Neural progenitor cell (in vitro differentiated cells): ENCODE measurements around the gene PTTG2. TPM values are rescaled to one million over a fixed set of nuclear protein-coding genes. Genes with fewer than 3 reads are reported as not detected.

Experiments used
- DNase-seq: peaks from one replicate; pipeline ENCODE4 v3.0.0-alpha.2; 2016; ENCODE audit warnings: low spot score
- H2AFZ ChIP-seq: fragments of 200-600 bp; sonication (generic); replicated peaks from 2 replicates; pipeline ENCODE4 v1.6.1; 2016; ENCODE audit warnings: antibody characterized with exemption
- H3F3A ChIP-seq: fragments of 200-600 bp; sonication (generic); 2 replicates; pipeline ENCODE4 v1.6.1; 2016; ENCODE audit warnings: antibody characterized with exemption, low read depth
- H3K27ac ChIP-seq: fragments of 200-600 bp; sonication (generic); 2 replicates; pipeline ENCODE4 v1.5.1; 2016; ENCODE audit warnings: mild to moderate bottlenecking
- H3K27me3 ChIP-seq: fragments of 200-600 bp; sonication (generic); 2 replicates; pipeline ENCODE4 v1.6.1; 2016; ENCODE audit warnings: mild to moderate bottlenecking, moderate library complexity
- H3K36me3 ChIP-seq: fragments of 200-600 bp; sonication (generic); 2 replicates; pipeline ENCODE4 v1.5.1; 2016
- H3K4me1 ChIP-seq: fragments of 200-600 bp; sonication (generic); 2 replicates; pipeline ENCODE4 v1.6.1; 2016; ENCODE audit warnings: mixed run types
- H3K4me2 ChIP-seq: fragments of 200-600 bp; sonication (generic); 2 replicates; pipeline ENCODE4 v1.6.1; 2016
- H3K4me3 ChIP-seq: fragments of 200-600 bp; sonication (generic); 2 replicates; pipeline ENCODE4 v1.5.1; 2016
- H3K79me2 ChIP-seq: fragments of 200-600 bp; sonication (generic); 2 replicates; pipeline ENCODE4 v1.6.1; 2016; ENCODE audit warnings: low read depth
- H3K9ac ChIP-seq: fragments of 200-600 bp; sonication (generic); 2 replicates; pipeline ENCODE4 v1.6.1; 2016
- H3K9me3 ChIP-seq: fragments of 200-600 bp; sonication (generic); 2 replicates; pipeline ENCODE4 v1.5.1; 2016; ENCODE audit warnings: low read depth
- H4K20me1 ChIP-seq: fragments of 200-600 bp; sonication (generic); 2 replicates; pipeline ENCODE4 v1.6.1; 2016; ENCODE audit warnings: low read depth
- H3K27ac Mint-ChIP-seq: 3 replicates; pipeline ENCODE4 v1.8.0; 2021; ENCODE audit warnings: mixed read lengths
- H3K27me3 Mint-ChIP-seq: 2 replicates; pipeline ENCODE4 v1.8.0; 2022; ENCODE audit warnings: low read depth, mild to moderate bottlenecking, inconsistent platforms, moderate library complexity, mixed read lengths; ENCODE audit not compliant: insufficient read depth
- H3K36me3 Mint-ChIP-seq: 3 replicates; pipeline ENCODE4 v1.8.0; 2021; ENCODE audit warnings: mixed read lengths
- H3K4me1 Mint-ChIP-seq: 3 replicates; pipeline ENCODE4 v1.8.0; 2021; ENCODE audit warnings: mixed read lengths
- H3K4me3 Mint-ChIP-seq: 3 replicates; pipeline ENCODE4 v1.8.0; 2021; ENCODE audit warnings: mild to moderate bottlenecking, moderate library complexity, mixed read lengths
- H3K9me3 Mint-ChIP-seq: 3 replicates; pipeline ENCODE4 v1.8.0; 2020; ENCODE audit warnings: mixed read lengths
- EZH2 ChIP-seq: fragments of 200-600 bp; sonication (generic); IDR thresholded peaks from 2 replicates; pipeline ENCODE4 v1.6.1; 2017; ENCODE audit warnings: antibody characterized with exemption, mild to moderate bottlenecking, moderate library complexity
- EZH2phosphoT487 ChIP-seq: fragments of 200-600 bp; sonication (generic); IDR thresholded peaks from 2 replicates; pipeline ENCODE4 v1.6.1; 2017; ENCODE audit warnings: antibody characterized with exemption
- total RNA-seq: library from RNA; depleted of rRNA; stranded (reverse); fragments of >200 nt; gene quantifications from 2 replicates; pipeline ENCODE4 v1.2.3, GENCODE V29; 2015; ENCODE audit warnings: low replicate concordance
- TF ChIP-seq, protein P1 (sequence below): fragments of 200-600 bp; sonication (generic); IDR thresholded peaks from 2 replicates; pipeline ENCODE4 v1.5.1; 2017; ENCODE audit warnings: antibody characterized with exemption, mild to moderate bottlenecking

The PTTG2 gene
- total RNA-seq, 1 donor from 2014 or later = not detected

DNA sequence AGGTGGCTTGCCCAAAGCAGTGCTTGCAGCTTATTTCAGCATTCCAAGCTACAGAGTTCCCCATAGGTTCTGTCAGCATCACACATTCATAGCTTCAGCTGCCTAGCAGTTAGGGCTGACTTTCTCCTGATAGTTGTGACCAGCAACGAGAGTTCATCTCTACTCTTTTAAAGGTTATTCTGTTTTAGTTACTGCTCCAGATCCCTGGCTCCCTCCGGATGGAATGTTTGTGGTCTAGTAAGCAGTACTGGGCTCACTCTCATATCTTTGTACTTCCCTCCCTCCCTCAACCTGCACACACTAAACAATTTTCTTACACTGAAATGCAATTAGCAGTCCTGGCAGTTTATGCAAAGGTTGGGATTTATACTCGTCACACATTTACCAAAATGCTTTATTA lies 43.9 kb downstream of the PTTG2 start:
- H3K4me2 ChIP-seq = peak overlapping the region; percentile 40
- no peak overlapping the region for H2AFZ ChIP-seq
- Mint-ChIP-seq H3K36me3 (no peaks in the 10 kb centered on the region), H3K27ac (no peak overlapping the region), H3K9me3 (no peaks in the 10 kb centered on the region), H3K27me3 (peaks cover 2% of the 10 kb centered on the region), H3K4me1 (peaks cover 38% of the 10 kb centered on the region), H3K4me3 (no peak overlapping the region)
- H3K9ac ChIP-seq = no peak overlapping the region
- peaks cover 54% of the 10 kb centered on the region for H3K4me1 ChIP-seq
- no peaks in the 10 kb centered on the region for H3K27me3 ChIP-seq
- H3K79me2 ChIP-seq = peaks cover 70% of the 10 kb centered on the region
- no peaks in the 10 kb centered on the region for H3K9me3 ChIP-seq
- H3K4me3 ChIP-seq = no peak overlapping the region
- peaks cover 53% of the 10 kb centered on the region for H4K20me1 ChIP-seq
- no peaks in the 10 kb centered on the region for H3K36me3 ChIP-seq
- TF ChIP-seq EZH2 = no peak
- TF ChIP-seq, protein P1, sequence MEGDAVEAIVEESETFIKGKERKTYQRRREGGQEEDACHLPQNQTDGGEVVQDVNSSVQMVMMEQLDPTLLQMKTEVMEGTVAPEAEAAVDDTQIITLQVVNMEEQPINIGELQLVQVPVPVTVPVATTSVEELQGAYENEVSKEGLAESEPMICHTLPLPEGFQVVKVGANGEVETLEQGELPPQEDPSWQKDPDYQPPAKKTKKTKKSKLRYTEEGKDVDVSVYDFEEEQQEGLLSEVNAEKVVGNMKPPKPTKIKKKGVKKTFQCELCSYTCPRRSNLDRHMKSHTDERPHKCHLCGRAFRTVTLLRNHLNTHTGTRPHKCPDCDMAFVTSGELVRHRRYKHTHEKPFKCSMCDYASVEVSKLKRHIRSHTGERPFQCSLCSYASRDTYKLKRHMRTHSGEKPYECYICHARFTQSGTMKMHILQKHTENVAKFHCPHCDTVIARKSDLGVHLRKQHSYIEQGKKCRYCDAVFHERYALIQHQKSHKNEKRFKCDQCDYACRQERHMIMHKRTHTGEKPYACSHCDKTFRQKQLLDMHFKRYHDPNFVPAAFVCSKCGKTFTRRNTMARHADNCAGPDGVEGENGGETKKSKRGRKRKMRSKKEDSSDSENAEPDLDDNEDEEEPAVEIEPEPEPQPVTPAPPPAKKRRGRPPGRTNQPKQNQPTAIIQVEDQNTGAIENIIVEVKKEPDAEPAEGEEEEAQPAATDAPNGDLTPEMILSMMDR = no peak
- no peak for TF ChIP-seq EZH2phosphoT487
- no peak overlapping the region for H3K27ac ChIP-seq
- H3F3A ChIP-seq = no peaks in the 10 kb centered on the region
- no peak for DNase-seq

DNA sequence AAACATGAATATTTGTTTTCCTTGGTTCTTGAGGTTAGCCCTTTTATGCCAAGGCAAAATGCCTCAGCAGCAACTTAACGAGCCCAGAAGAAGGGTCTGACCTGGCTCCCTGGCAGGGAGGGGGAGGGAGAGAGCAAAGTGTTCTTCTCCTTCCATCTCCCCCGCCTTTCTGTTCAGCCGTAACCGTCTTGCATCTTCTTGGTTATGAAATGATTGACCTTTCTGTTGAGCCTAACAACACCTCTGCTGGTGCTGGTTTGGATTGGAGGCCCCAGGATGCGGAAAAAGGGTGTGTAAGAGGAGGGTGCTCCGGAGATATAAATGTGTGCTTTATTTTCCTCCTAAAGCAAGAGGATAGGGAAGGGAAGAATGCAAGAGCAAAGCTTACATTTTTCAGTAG lies 44.7 kb downstream of the PTTG2 start:
- no peak overlapping the region for H3K9ac ChIP-seq
- peaks cover 2% of the 10 kb centered on the region for H3K27me3 Mint-ChIP-seq
- H2AFZ ChIP-seq = no peak overlapping the region
- H3K36me3 ChIP-seq = no peaks in the 10 kb centered on the region
- peaks cover 54% of the 10 kb centered on the region for H3K4me1 ChIP-seq
- no peak for DNase-seq
- no peaks in the 10 kb centered on the region for H3F3A ChIP-seq
- H3K36me3 Mint-ChIP-seq = no peaks in the 10 kb centered on the region
- H3K79me2 ChIP-seq = peaks cover 68% of the 10 kb centered on the region
- H3K9me3 Mint-ChIP-seq = no peaks in the 10 kb centered on the region
- H3K27ac ChIP-seq = no peak overlapping the region
- no peak for TF ChIP-seq EZH2
- no peaks in the 10 kb centered on the region for H3K27me3 ChIP-seq
- no peak overlapping the region for H3K4me3 ChIP-seq
- H4K20me1 ChIP-seq = peaks cover 53% of the 10 kb centered on the region
- H3K4me1 Mint-ChIP-seq = peaks cover 39% of the 10 kb centered on the region
- no peaks in the 10 kb centered on the region for H3K9me3 ChIP-seq
- H3K4me2 ChIP-seq = peak overlapping the region; percentile 40
- H3K27ac Mint-ChIP-seq = no peak overlapping the region
- H3K4me3 Mint-ChIP-seq = no peak overlapping the region

- Histone ChIP-seq H3K4me2 (peak overlapping the region; percentile 11), H3K9ac (no peak overlapping the region), H3K4me1 (peaks cover 60% of the 10 kb centered on the region), H3K27ac (no peak overlapping the region), H3K79me2 (peaks cover 66% of the 10 kb centered on the region), H3K4me3 (no peak overlapping the region), H3K36me3 (no peaks in the 10 kb centered on the region), H4K20me1 (peaks cover 59% of the 10 kb centered on the region), H3F3A (no peaks in the 10 kb centered on the region), H3K27me3 (no peaks in the 10 kb centered on the region), H3K9me3 (no peaks in the 10 kb centered on the region), H2AFZ (no peak overlapping the region)
- Mint-ChIP-seq H3K4me1 (peaks cover 46% of the 10 kb centered on the region), H3K27ac (no peak overlapping the region), H3K4me3 (no peak overlapping the region), H3K9me3 (no peaks in the 10 kb centered on the region), H3K36me3 (no peaks in the 10 kb centered on the region), H3K27me3 (peaks cover 2% of the 10 kb centered on the region)
- no peak for TF ChIP-seq EZH2
- TF ChIP-seq EZH2phosphoT487 = no peak
- TF ChIP-seq, protein P1 = no peak
- DNase-seq = no peak
Observed at GRCh38 chr4:38005637-38006036, 45.4 kb downstream of the PTTG2 start.

- Mint-ChIP-seq H3K9me3 (no peaks in the 10 kb centered on the region), H3K4me1 (peaks cover 49% of the 10 kb centered on the region), H3K4me3 (no peak overlapping the region), H3K27me3 (peaks cover 2% of the 10 kb centered on the region), H3K36me3 (no peaks in the 10 kb centered on the region), H3K27ac (no peak overlapping the region)
- Histone ChIP-seq H3K4me2 (no peak overlapping the region), H3K36me3 (no peaks in the 10 kb centered on the region), H3K4me3 (no peak overlapping the region), H3K79me2 (peaks cover 80% of the 10 kb centered on the region), H3K4me1 (peaks cover 51% of the 10 kb centered on the region), H3K27ac (no peak overlapping the region), H3K27me3 (no peaks in the 10 kb centered on the region), H3F3A (no peaks in the 10 kb centered on the region), H2AFZ (no peak overlapping the region), H4K20me1 (peaks cover 52% of the 10 kb centered on the region), H3K9ac (no peak overlapping the region), H3K9me3 (no peaks in the 10 kb centered on the region)
- TF ChIP-seq EZH2 (no peak), EZH2phosphoT487 (no peak)
- TF ChIP-seq, protein P1 = no peak
- DNase-seq = no peak
Observed at GRCh38 chr4:38007645-38008044, 47.4 kb downstream of the PTTG2 start.
